Prostate gland (tissue), 2 donors: ENCODE results near the gene ADAP1. TPM values are rescaled to one million over a fixed set of nuclear protein-coding genes. Genes with fewer than 3 reads are reported as not detected.

Experiments
- DNase-seq: peaks from one replicate; pipeline ENCODE4 v3.0.0-alpha.2; 2019; ENCODE audit warnings: low spot score
- H3K27ac ChIP-seq, 2 donors: fragments of 200-600 bp; sonication (generic); 2 replicates each; pipeline ENCODE4 v1.5.1; 2017 to 2019
- H3K27me3 ChIP-seq: fragments of 200-600 bp; sonication (generic); replicated peaks from 2 replicates; pipeline ENCODE4 v1.5.1; 2019; ENCODE audit not compliant: insufficient read depth
- H3K36me3 ChIP-seq, 2 donors: fragments of 200-600 bp; sonication (generic); 1 replicate in 1 of 2; 2 replicates in 1 of 2; pipeline versions ENCODE4 v1.5.1 to v1.8.1; 2017 to 2019
- H3K4me1 ChIP-seq: fragments of 200-600 bp; sonication (generic); replicated peaks from 2 replicates; pipeline ENCODE4 v1.5.1; 2019
- H3K4me3 ChIP-seq, 2 donors: fragments of 200-600 bp; sonication (generic); 2 replicates each; pipeline ENCODE4 v1.5.1; 2017 to 2019
- H3K9me3 ChIP-seq: fragments of 200-600 bp; sonication (generic); 2 replicates; pipeline ENCODE4 v1.5.1; 2017
- CTCF ChIP-seq, 4 experiments: fragments of 200-600 bp in 2 of 4; fragments of 450-650 bp in 2 of 4; sonication (generic) in 2 of 4; IDR thresholded peaks; 1 replicate in 3 of 4; 2 replicates in 1 of 4; pipeline ENCODE4 v1.5.1; 2016 to 2019; ENCODE audit warnings: antibody characterized with exemption in 4 of 4, mild to moderate bottlenecking in 2 of 4, moderate library complexity in 2 of 4
- POLR2A ChIP-seq: fragments of 450-650 bp; IDR thresholded peaks from one replicate; pipeline ENCODE4 v1.6.1; 2016; ENCODE audit warnings: antibody characterized with exemption, mild to moderate bottlenecking
- POLR2AphosphoS5 ChIP-seq: sonication (generic); formaldehyde crosslinking; IDR thresholded peaks from one replicate; pipeline ENCODE4 v1.6.1; 2017; ENCODE audit warnings: antibody characterized with exemption
- WGBS: methylation state at CpG from one replicate; pipeline ENCODE4 v1.1.5; 2018; 5-methylcytosine and 5-hydroxymethylcytosine counted together
- intact Hi-C: fragments of 100-400 bp; cut with DNase I; formaldehyde crosslinking; loops from one replicate; pipeline ENCODE4 v1.14.2; 2022
- total RNA-seq, 2 donors: library from RNA; depleted of rRNA; stranded (reverse); fragments of >200 nt; gene quantifications; one replicate each; pipeline ENCODE4 v1.1.0, GENCODE V29; 2016

Gene ADAP1
- total RNA-seq, 2 donors from 2014 or later = 5.9 to 8.3 TPM

DNA sequence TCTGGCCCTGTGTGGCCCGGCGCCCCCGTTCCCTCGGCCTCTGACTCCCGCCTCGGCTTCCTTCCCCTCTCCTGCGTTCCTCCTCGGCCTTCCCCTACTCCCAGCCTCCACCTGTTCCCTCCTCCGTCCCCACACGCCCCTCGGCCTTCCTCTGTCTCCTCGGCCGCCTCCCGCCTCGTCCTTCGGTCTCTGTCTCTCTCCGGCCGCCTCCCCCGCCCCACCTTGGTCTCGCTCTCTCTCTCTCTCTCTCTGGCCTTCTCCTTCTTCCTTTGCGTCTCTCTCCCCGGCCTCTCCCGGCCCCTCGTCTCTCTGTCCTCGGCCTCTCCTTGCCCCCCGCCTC lies 77.5 kb downstream of the ADAP1 start:
- Histone ChIP-seq H3K27me3 (no peaks in the 10 kb centered on the region), H3K4me3 (peak overlapping the region; percentile 81 to 90), H3K4me1 (no peaks in the 10 kb centered on the region), H3K9me3 (no peaks in the 10 kb centered on the region), H3K27ac (peak overlapping the region; percentile 82 to 84), H3K36me3 (no peaks in the 10 kb centered on the region)
- DNase-seq = no peak
- WGBS = 2% methylated on average over 26 of the region's 26 CpGs
- TF ChIP-seq POLR2AphosphoS5 (no peak), POLR2A (no peak), CTCF (IDR thresholded peaks at IDR 0.05) (no peak)
- intact Hi-C loops = loop anchor here (10.0 kb wide), 1 partner anchor 552 kb away; no protein-coding TSS in a partner anchor

- TF ChIP-seq CTCF (IDR thresholded peaks at IDR 0.05) (peak in 3 of 4 experiments; percentile 16 to 57 (median 42)), POLR2A (peak; percentile 88), POLR2AphosphoS5 (peak; percentile 94)
- DNase-seq = peak; percentile 97
- peak within 1 kb of the TSS; percentile 83 to 84 for H3K27ac ChIP-seq
- H3K4me1 ChIP-seq = no peaks in the 10 kb centered on the region
- H3K9me3 ChIP-seq = no peaks in the 10 kb centered on the region
- no peaks in the 10 kb centered on the region for H3K27me3 ChIP-seq
- under 1% methylated on average over 79 of the region's 129 CpGs for WGBS
- intact Hi-C loops = loop anchor here (10.0 kb wide), 1 partner anchor 552 kb away; no protein-coding TSS in a partner anchor
- no peaks in the 10 kb centered on the region for H3K36me3 ChIP-seq
- H3K4me3 ChIP-seq = peak within 1 kb of the TSS; percentile 81 to 90
These were observed 78.2 kb downstream of the ADAP1 start, which contains the start of gene GET4 for GRCh38 chr7:876077-876971. Gene GET4, plus strand, starts transcription at chr7:876554. Its CDS starts 92 bp downstream, at chr7:876646.

- H3K27ac ChIP-seq = peak overlapping the region; percentile 83
- no peaks in the 10 kb centered on the region for H3K9me3 ChIP-seq
- H3K36me3 ChIP-seq = no peaks in the 10 kb centered on the region
- no peaks in the 10 kb centered on the region for H3K4me1 ChIP-seq
- H3K27me3 ChIP-seq = no peaks in the 10 kb centered on the region
- DNase-seq = no peak
- intact Hi-C loops = loop anchor here (10.0 kb wide), 1 partner anchor 551 kb away; no protein-coding TSS in a partner anchor
- TF ChIP-seq CTCF (IDR thresholded peaks at IDR 0.05) (no peak), POLR2A (no peak), POLR2AphosphoS5 (no peak)
- 53% methylated on average over 27 of the region's 27 CpGs for WGBS
- peak overlapping the region; percentile 33 to 35 for H3K4me3 ChIP-seq
These were observed 78.9 kb downstream of the ADAP1 start for GRCh38 chr7:875476-876076.

DNA sequence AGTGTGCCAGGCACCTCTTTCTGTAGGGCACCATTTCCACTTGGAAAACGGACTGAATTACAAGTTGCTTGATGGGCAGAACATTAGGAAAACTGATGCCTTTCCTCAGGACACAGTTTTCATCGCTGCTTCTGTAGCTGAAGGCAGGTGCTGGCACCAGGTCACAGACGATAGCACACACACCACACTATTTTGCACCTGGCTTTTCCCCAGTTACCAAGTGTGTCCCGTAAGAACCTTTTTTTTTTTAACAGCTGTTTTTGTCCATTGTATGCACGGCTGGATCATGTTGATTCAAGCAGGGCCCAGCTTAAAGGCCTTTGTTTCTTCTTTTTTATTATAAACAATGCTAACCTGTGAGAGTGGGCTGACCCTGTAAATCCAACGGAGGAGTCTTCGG lies 79.4 kb downstream of the ADAP1 start:
- DNase-seq = no peak
- Histone ChIP-seq H3K36me3 (no peaks in the 10 kb centered on the region), H3K4me1 (no peaks in the 10 kb centered on the region), H3K4me3 (no peak overlapping the region), H3K9me3 (no peaks in the 10 kb centered on the region), H3K27ac (peak overlapping the region; percentile 83), H3K27me3 (no peaks in the 10 kb centered on the region)
- intact Hi-C loops = loop anchor here (10.0 kb wide), 1 partner anchor 550 kb away; no protein-coding TSS in a partner anchor
- WGBS = 43% methylated on average over 7 of the region's 7 CpGs
- TF ChIP-seq POLR2AphosphoS5 (no peak), CTCF (IDR thresholded peaks at IDR 0.05) (no peak), POLR2A (no peak)
